Upper lobe of left lung (tissue), 4 donors: ENCODE results near the gene NOLC1.

Source experiments
- CTCF ChIP-seq, 6 experiments: fragments of 450-650 bp in 4 of 6; fragments of 200-600 bp in 2 of 6; sonication (generic) in 2 of 6; IDR thresholded peaks; one replicate each; pipeline ENCODE4 v1.5.1; 2016 to 2019; ENCODE audit warnings: antibody characterized with exemption in 6 of 6
- EP300 ChIP-seq, 4 donors: sonication (generic); formaldehyde crosslinking; IDR thresholded peaks; one replicate each; pipeline ENCODE4 v1.5.1; 2017; ENCODE audit warnings: antibody characterized with exemption in 4 of 4, control low read depth in 2 of 4
- POLR2A ChIP-seq, 4 donors: fragments of 450-650 bp; IDR thresholded peaks; one replicate each; pipeline ENCODE4 v1.5.1; 2016 to 2017; ENCODE audit warnings: antibody characterized with exemption in 4 of 4, mild to moderate bottlenecking in 2 of 4
- POLR2AphosphoS5 ChIP-seq, 2 donors: sonication (generic); formaldehyde crosslinking; IDR thresholded peaks; one replicate each; pipeline ENCODE4 v1.5.1; 2017; ENCODE audit warnings: antibody characterized with exemption in 2 of 2

GRCh38 chr10:102159831-102160230 is 7.6 kb downstream of the NOLC1 start:
- TF ChIP-seq CTCF (IDR thresholded peaks at IDR 0.05) (no peak), EP300 (IDR thresholded peaks at IDR 0.05) (no peak), POLR2A (IDR thresholded peaks at IDR 0.05) (no peak), POLR2AphosphoS5 (IDR thresholded peaks at IDR 0.05) (no peak)
